ENCODE results near the gene SPATS2.

The SPATS2 gene

GRCh38 chr12:49546481-49546880 lies 179.2 kb downstream of the SPATS2 start:
- TF ChIP-seq TAF1 (IDR thresholded peaks at IDR 0.05; ENCODE audit: borderline replicate concordance, insufficient read depth, low read length) (no peak), REST (IDR thresholded peaks at IDR 0.05; ENCODE audit: insufficient read depth in 1 of 2, low read depth in 2 of 2, low read length in 2 of 2) (no peak), POLR2AphosphoS5 (IDR thresholded peaks at IDR 0.05; ENCODE audit: low read depth, low read length) (no peak), SIN3A (IDR thresholded peaks at IDR 0.05; ENCODE audit: borderline replicate concordance, insufficient read depth, low read length) (no peak), FOXP2 (optimal IDR thresholded peaks at IDR 0.05; ENCODE audit: borderline replicate concordance, extremely low read depth, extremely low read length, insufficient read depth) (no peak)

DNA sequence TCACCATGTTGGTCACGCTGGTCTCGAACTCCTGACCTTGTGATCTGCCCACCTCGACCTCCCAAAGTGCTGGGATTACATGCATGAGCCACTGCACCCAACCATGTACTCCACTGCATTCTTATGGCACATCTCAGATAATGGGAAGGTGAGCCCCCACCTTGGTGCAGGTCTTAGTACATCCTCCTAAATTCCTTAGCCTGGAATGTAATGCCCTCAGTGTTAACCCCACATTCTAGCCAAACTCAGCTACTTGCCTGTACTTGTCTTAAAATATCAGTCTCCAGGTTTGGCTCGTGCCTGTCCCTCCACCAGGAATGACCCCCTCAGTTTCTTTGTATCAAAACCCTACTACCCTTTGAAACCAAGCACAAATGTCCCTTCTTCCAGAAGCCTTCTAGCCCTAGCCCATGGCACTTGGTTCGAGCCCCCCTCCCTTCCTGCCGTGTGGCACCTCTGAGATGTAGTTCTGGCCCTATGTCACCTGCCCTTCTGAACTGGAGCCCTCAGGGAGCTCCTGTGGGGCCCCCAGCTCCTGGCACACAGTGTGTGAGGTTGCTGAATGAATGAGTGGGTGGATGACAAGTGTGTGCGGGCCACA lies 179.9 kb downstream of the SPATS2 start:
- no peak for TF ChIP-seq POLR2AphosphoS5 (IDR thresholded peaks at IDR 0.05; ENCODE audit: low read depth, low read length)
- TF ChIP-seq TAF1 (IDR thresholded peaks at IDR 0.05; ENCODE audit: borderline replicate concordance, insufficient read depth, low read length): no peak
- TF ChIP-seq SIN3A (IDR thresholded peaks at IDR 0.05; ENCODE audit: borderline replicate concordance, insufficient read depth, low read length): no peak
- TF ChIP-seq REST (IDR thresholded peaks at IDR 0.05; ENCODE audit: insufficient read depth in 1 of 2, low read depth in 2 of 2, low read length in 2 of 2): no peak

DNA sequence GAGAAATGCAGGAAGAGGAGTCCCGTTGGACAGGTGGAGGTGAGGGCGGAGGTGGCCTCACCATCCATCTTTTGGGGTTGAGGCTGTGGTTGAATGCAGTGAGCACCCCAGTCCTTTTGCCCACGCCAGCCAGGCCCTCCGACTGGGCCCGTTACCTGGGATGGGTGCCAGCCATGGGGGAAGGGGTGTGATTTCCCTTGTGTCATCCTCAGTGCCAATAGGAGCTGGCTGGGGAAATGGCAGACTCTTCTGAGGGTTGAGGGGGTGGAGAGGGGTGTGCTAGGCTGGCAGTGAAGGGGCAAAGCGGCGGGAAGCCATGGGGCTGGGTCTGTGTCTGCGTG lies 181.2 kb downstream of the SPATS2 start:
- TF ChIP-seq FOXP2 (optimal IDR thresholded peaks at IDR 0.05; ENCODE audit: borderline replicate concordance, extremely low read depth, extremely low read length, insufficient read depth) (no peak), POLR2AphosphoS5 (IDR thresholded peaks at IDR 0.05; ENCODE audit: low read depth, low read length) (no peak), TAF1 (IDR thresholded peaks at IDR 0.05; ENCODE audit: borderline replicate concordance, insufficient read depth, low read length) (no peak), REST (IDR thresholded peaks at IDR 0.05; ENCODE audit: insufficient read depth in 1 of 2, low read depth in 2 of 2, low read length in 2 of 2) (no peak), SIN3A (IDR thresholded peaks at IDR 0.05; ENCODE audit: borderline replicate concordance, insufficient read depth, low read length) (no peak)

DNA sequence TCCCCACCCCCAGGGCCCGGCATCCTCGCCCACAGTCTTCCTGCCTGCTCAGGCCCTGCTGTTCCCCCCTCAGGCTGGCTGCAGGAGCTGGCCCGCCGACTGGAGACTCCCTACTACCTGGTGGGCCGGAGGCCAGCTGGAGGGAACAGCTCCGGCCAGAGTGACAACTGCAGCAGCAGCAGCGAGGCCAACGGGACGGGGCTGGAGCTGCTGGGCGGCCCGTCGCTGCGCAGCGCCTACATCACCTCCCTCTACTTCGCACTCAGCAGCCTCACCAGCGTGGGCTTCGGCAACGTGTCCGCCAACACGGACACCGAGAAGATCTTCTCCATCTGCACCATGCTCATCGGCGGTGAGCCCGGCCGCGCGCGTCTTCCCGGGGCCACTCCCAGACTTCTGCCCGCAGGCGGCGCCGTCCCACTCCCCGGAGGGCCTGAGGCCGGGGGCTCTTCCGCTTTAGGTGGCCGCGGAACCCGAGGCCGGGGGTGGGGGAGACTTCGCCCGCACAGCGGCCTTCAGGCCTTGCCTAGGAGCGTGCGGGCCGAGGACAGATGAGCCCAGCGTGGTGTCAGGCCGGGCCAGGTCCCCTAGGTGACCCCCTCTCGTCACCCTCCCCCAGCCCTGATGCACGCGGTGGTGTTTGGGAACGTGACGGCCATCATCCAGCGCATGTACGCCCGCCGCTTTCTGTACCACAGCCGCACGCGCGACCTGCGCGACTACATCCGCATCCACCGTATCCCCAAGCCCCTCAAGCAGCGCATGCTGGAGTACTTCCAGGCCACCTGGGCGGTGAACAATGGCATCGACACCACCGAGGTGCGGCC lies 181.8 kb downstream of the SPATS2 start:
- no peak for TF ChIP-seq REST (IDR thresholded peaks at IDR 0.05; ENCODE audit: insufficient read depth in 1 of 2, low read depth in 2 of 2, low read length in 2 of 2)
- no peak for TF ChIP-seq SIN3A (IDR thresholded peaks at IDR 0.05; ENCODE audit: borderline replicate concordance, insufficient read depth, low read length)
- TF ChIP-seq TAF1 (IDR thresholded peaks at IDR 0.05; ENCODE audit: borderline replicate concordance, insufficient read depth, low read length): no peak
- TF ChIP-seq POLR2AphosphoS5 (IDR thresholded peaks at IDR 0.05; ENCODE audit: low read depth, low read length): no peak
- no peak for TF ChIP-seq FOXP2 (optimal IDR thresholded peaks at IDR 0.05; ENCODE audit: borderline replicate concordance, extremely low read depth, extremely low read length, insufficient read depth)

Measured in PFSK-1 (cell line).